H1 (cell line): ENCODE data around the gene TANC1. TPM values are rescaled to one million over a fixed set of nuclear protein-coding genes. Genes with fewer than 3 reads are reported as not detected.

ENCODE experiments used
- CTCF ChIA-PET: fragments of 300-600 bp; sonication (Branson Sonifier 250); formaldehyde crosslinking; loops from one replicate; lab custom pipeline; 2021; ENCODE audit not compliant: partially characterized antibody; lab: Charles Lee
- POLR2A ChIA-PET: fragments of 300-600 bp; sonication (Branson Sonifier 250); formaldehyde crosslinking; loops from one replicate; lab custom pipeline; 2021; ENCODE audit warnings: inconsistent platforms; ENCODE audit not compliant: partially characterized antibody; lab: Charles Lee
- DNase-seq, 2 experiments: peaks; one replicate each; pipeline versions ENCODE4 v3.0.0 to v3.0.0-alpha.2; 2010 to 2022; ENCODE audit warnings: low spot score in 2 of 2, low read depth in 1 of 2, mixed read lengths in 1 of 2
- FAIRE-seq: peaks from 2 replicates; lab custom pipeline; 2011; peaks lifted over from hg19 to GRCh38; lab: Jason Lieb, UNC
- H2AFZ ChIP-seq: 2 replicates; pipeline ENCODE4 v1.8.1; 2012; ENCODE audit warnings: low read length, inconsistent platforms
- H2AK5ac ChIP-seq: 2 replicates; pipeline ENCODE4 v1.6.1; 2013; ENCODE audit warnings: low read depth, low read length
- H2BK120ac ChIP-seq: replicated peaks from 2 replicates; pipeline ENCODE3; 2013; ENCODE audit warnings: low read depth, low read length, inconsistent platforms
- H2BK12ac ChIP-seq: 2 replicates; pipeline ENCODE4 v1.6.1; 2013; ENCODE audit warnings: low read depth, low read length
- H2BK15ac ChIP-seq: 2 replicates; pipeline ENCODE4 v1.6.1; 2013; ENCODE audit warnings: low read length
- H2BK20ac ChIP-seq: 2 replicates; pipeline ENCODE4 v1.6.1; 2013; ENCODE audit warnings: low read length
- H2BK5ac ChIP-seq: 2 replicates; pipeline ENCODE4 v1.6.1; 2013; ENCODE audit warnings: low read depth, low read length
- H3K14ac ChIP-seq: 2 replicates; pipeline ENCODE4 v1.6.1; 2013; ENCODE audit warnings: inconsistent platforms; ENCODE audit not compliant: insufficient read length
- H3K18ac ChIP-seq: 2 replicates; pipeline ENCODE4 v1.6.1; 2013; ENCODE audit warnings: low read length; ENCODE audit errors: extremely low read depth
- H3K23ac ChIP-seq: 2 replicates; pipeline ENCODE4 v1.6.1; 2013; ENCODE audit warnings: inconsistent platforms; ENCODE audit not compliant: insufficient read length
- H3K23me2 ChIP-seq: 2 replicates; pipeline ENCODE4 v1.6.1; 2013; ENCODE audit warnings: low read depth, low read length
- H3K27ac ChIP-seq: 2 replicates; pipeline ENCODE4 v1.6.1; 2011; ENCODE audit warnings: low read depth, low read length, inconsistent platforms
- H3K27me3 ChIP-seq, 4 experiments: replicated peaks in 1 of 4; 1 replicate in 1 of 4; 2 replicates in 3 of 4; pipeline versions ENCODE4 v1.6.1 to v1.8.1; 2011 to 2013; ENCODE audit warnings: low read length in 3 of 4, mild to moderate bottlenecking in 3 of 4, inconsistent platforms in 2 of 4, mixed read lengths in 2 of 4, moderate library complexity in 1 of 4; ENCODE audit not compliant: control insufficient read depth in 3 of 4, insufficient read depth in 3 of 4; ENCODE audit errors: extremely low read depth in 1 of 4
- H3K36me3 ChIP-seq, 4 experiments: 2 replicates each; pipeline versions ENCODE4 v1.6.1 to v1.8.1; 2011 to 2013; ENCODE audit warnings: mild to moderate bottlenecking in 4 of 4, low read length in 3 of 4, moderate library complexity in 2 of 4, control low read depth in 1 of 4, inconsistent platforms in 1 of 4; ENCODE audit not compliant: insufficient read depth in 4 of 4, control insufficient read depth in 2 of 4
- H3K4ac ChIP-seq: replicated peaks from 2 replicates; pipeline ENCODE3; 2013; ENCODE audit warnings: low read length, low read depth, mixed read lengths, inconsistent platforms; ENCODE audit not compliant: insufficient read length
- H3K4me1 ChIP-seq, 4 experiments: replicated peaks in 1 of 4; 1 replicate in 1 of 4; 2 replicates in 3 of 4; pipeline versions ENCODE4 v1.6.1 to v1.8.1; 2011 to 2013; ENCODE audit warnings: low read length in 3 of 4, inconsistent platforms in 2 of 4, mixed read lengths in 1 of 4; ENCODE audit not compliant: insufficient read depth in 4 of 4, control insufficient read depth in 3 of 4
- H3K4me2 ChIP-seq, 2 experiments: 2 replicates each; pipeline versions ENCODE4 v1.6.1 to v1.8.1; 2011 to 2013; ENCODE audit warnings: low read depth in 2 of 2, low read length in 2 of 2, control low read depth in 1 of 2, inconsistent platforms in 1 of 2, mild to moderate bottlenecking in 1 of 2; ENCODE audit not compliant: insufficient read depth in 1 of 2
- H3K4me3 ChIP-seq, 4 experiments: fragments of 200-600, 300-600 bp in 1 of 4; sonication (generic), shearing (Covaris generic), sonication (Bioruptor Twin) in 1 of 4; 2 replicates each; pipeline versions ENCODE4 v1.5.1 to v1.8.1; 2011 to 2016; ENCODE audit warnings: low read length in 4 of 4, low read depth in 3 of 4, control low read depth in 2 of 4, inconsistent platforms in 2 of 4, mild to moderate bottlenecking in 2 of 4, mixed read lengths in 1 of 4, moderate library complexity in 1 of 4; ENCODE audit not compliant: insufficient read depth in 2 of 4; ENCODE audit errors: extremely low read depth in 1 of 4
- H3K56ac ChIP-seq: replicated peaks from 2 replicates; pipeline ENCODE3; 2013; ENCODE audit warnings: low read depth, mild to moderate bottlenecking, mixed read lengths, low read length, inconsistent platforms; ENCODE audit not compliant: insufficient read length
- H3K79me1 ChIP-seq: 2 replicates; pipeline ENCODE4 v1.6.1; 2013; ENCODE audit warnings: low read depth, low read length, control low read depth
- H3K79me2 ChIP-seq, 2 experiments: 2 replicates each; pipeline versions ENCODE4 v1.6.1 to v1.8.1; 2012 to 2013; ENCODE audit warnings: low read length in 2 of 2, mild to moderate bottlenecking in 2 of 2, inconsistent platforms in 1 of 2; ENCODE audit not compliant: insufficient read depth in 2 of 2, control insufficient read depth in 1 of 2
- H3K9ac ChIP-seq, 4 experiments: replicated peaks in 1 of 4; 1 replicate in 1 of 4; 2 replicates in 3 of 4; pipeline versions ENCODE4 v1.6.1 to v1.8.1; 2011 to 2013; ENCODE audit warnings: low read depth in 3 of 4, low read length in 3 of 4, control low read depth in 2 of 4, mild to moderate bottlenecking in 2 of 4, moderate library complexity in 2 of 4, inconsistent platforms in 1 of 4; ENCODE audit errors: extremely low read depth in 1 of 4
- H3K9me3 ChIP-seq, 2 experiments: 2 replicates each; pipeline versions ENCODE4 v1.6.1 to v1.8.1; 2012 to 2013; ENCODE audit warnings: mild to moderate bottlenecking in 2 of 2, moderate library complexity in 2 of 2, control low read depth in 1 of 2, inconsistent platforms in 1 of 2, low read depth in 1 of 2, low read length in 1 of 2, mixed read lengths in 1 of 2; ENCODE audit not compliant: insufficient read depth in 2 of 2
- H4K20me1 ChIP-seq, 2 experiments: replicated peaks in 1 of 2; 2 replicates each; pipeline versions ENCODE3 to v1.8.1; 2011 to 2013; ENCODE audit warnings: inconsistent platforms in 2 of 2, low read length in 2 of 2, mild to moderate bottlenecking in 1 of 2; ENCODE audit not compliant: insufficient read depth in 2 of 2, control insufficient read depth in 1 of 2
- H4K5ac ChIP-seq: 2 replicates; pipeline ENCODE4 v1.6.1; 2013; ENCODE audit warnings: low read length, low read depth, mixed read lengths, inconsistent platforms; ENCODE audit not compliant: insufficient read length
- H4K8ac ChIP-seq: 2 replicates; pipeline ENCODE4 v1.8.0; 2013; ENCODE audit warnings: mild to moderate bottlenecking, moderate library complexity, low read length, inconsistent platforms; ENCODE audit not compliant: insufficient read depth; ENCODE audit errors: extremely low read depth
- H4K91ac ChIP-seq: replicated peaks from 2 replicates; pipeline ENCODE3; 2013; ENCODE audit warnings: low read length, mixed read lengths, inconsistent platforms; ENCODE audit not compliant: insufficient read length
- ASH2L ChIP-seq: fragments of 200-600, 300-600 bp; sonication (generic); IDR thresholded peaks from one replicate; pipeline ENCODE4 v1.7.1; 2017; ENCODE audit warnings: low read length
- CBX8 ChIP-seq: fragments of 300-800, 300-1000 bp; sonication (generic); IDR thresholded peaks from 2 replicates; pipeline ENCODE4 v1.7.1; 2016; ENCODE audit warnings: low read depth, low read length, borderline replicate concordance
- CEBPB ChIP-seq: IDR thresholded peaks from 2 replicates; pipeline ENCODE4 v1.6.1; 2012; ENCODE audit warnings: low read depth, low read length
- HDAC2 ChIP-seq, 2 experiments: fragments of 300-600 bp in 1 of 2; sonication (generic) in 1 of 2; IDR thresholded peaks; 2 replicates each; pipeline ENCODE4 v1.6.1; 2011 to 2012; ENCODE audit warnings: low read depth in 2 of 2, low read length in 2 of 2, mild to moderate bottlenecking in 2 of 2, moderate library complexity in 2 of 2, borderline replicate concordance in 1 of 2, inconsistent platforms in 1 of 2
- JUN ChIP-seq: IDR thresholded peaks from 2 replicates; pipeline ENCODE4 v1.6.1; 2011; ENCODE audit warnings: low read depth, mild to moderate bottlenecking, improper control_type of control experiment, low read length
- JUND ChIP-seq: IDR thresholded peaks from 2 replicates; pipeline ENCODE4 v1.6.1; 2011; ENCODE audit warnings: mild to moderate bottlenecking, improper control_type of control experiment, low read length
- POLR2AphosphoS5 ChIP-seq: IDR thresholded peaks from 2 replicates; pipeline ENCODE4 v1.6.1; 2011; ENCODE audit warnings: low read depth, low read length
- POU5F1 ChIP-seq: IDR thresholded peaks from 2 replicates; pipeline ENCODE4 v1.6.1; 2011; ENCODE audit warnings: low read depth, mild to moderate bottlenecking, low read length, moderate library complexity
- RAD21 ChIP-seq, 2 experiments: IDR thresholded peaks in 1 of 2; conservative IDR thresholded peaks in 1 of 2; 2 replicates each; pipeline ENCODE4 v1.6.1; 2011; ENCODE audit warnings: low read depth in 2 of 2, low read length in 2 of 2, improper control_type of control experiment in 1 of 2, inconsistent platforms in 1 of 2, mild to moderate bottlenecking in 1 of 2, moderate library complexity in 1 of 2
- RXRA ChIP-seq: IDR thresholded peaks from 2 replicates; pipeline ENCODE4 v1.6.1; 2011; ENCODE audit warnings: low read depth, mild to moderate bottlenecking, low read length, moderate library complexity; ENCODE audit not compliant: insufficient read depth
- SIX5 ChIP-seq: IDR thresholded peaks from 2 replicates; pipeline ENCODE4 v1.6.1; 2011; ENCODE audit warnings: mild to moderate bottlenecking, low read depth, low read length
- whole genome bisulfite sequencing, 2 experiments: shearing (Covaris generic) in 1 of 2; methylation state at CpG; one replicate each; pipeline versions ENCODE4 v1.1.6 to v1.1.7; 2013 to 2015; ENCODE audit warnings: low lambda C conversion rate in 2 of 2, mixed read lengths in 2 of 2, inconsistent platforms in 1 of 2, low coverage in 1 of 2, missing lambda C conversion rate in 1 of 2; ENCODE audit not compliant: insufficient replicate concordance in 2 of 2, insufficient coverage in 1 of 2, insufficient read length in 1 of 2; ENCODE audit errors: extremely low coverage in 1 of 2, missing lambda C conversion rate in 1 of 2; 5-methylcytosine and 5-hydroxymethylcytosine counted together
- polyA plus RNA-seq, 7 experiments: library from polyadenylated mRNA; depleted of rRNA in 3 of 7; stranded (reverse) in 5 of 7; unstranded in 2 of 7; fragments of >200 nt in 5 of 7; fragments of 200-250 nt in 2 of 7; gene quantifications; 1 replicate in 5 of 7; 2 replicates in 1 of 7; 4 replicates in 1 of 7; pipeline versions ENCODE4 v1.2.1 to v1.2.3, GENCODE V29; 2011 to 2013; ENCODE audit warnings: missing spikeins in 2 of 7, mixed read lengths in 2 of 7
- total RNA-seq: library from RNA; stranded (reverse); fragmentation: NEBNext Ultra II Directional; extraction: Animal tissue kit (Norgen Biotek cat#: 25700); gene quantifications from 2 replicates; pipeline ENCODE4 v1.2.1, GENCODE V29; 2021
- TF ChIP-seq, protein P1 (sequence below): IDR thresholded peaks from 2 replicates; pipeline ENCODE4 v1.6.1; 2012; ENCODE audit warnings: low read length, inconsistent platforms

Gene TANC1
- total and polyA plus RNA-seq, 2 of the 8 experiments (the other 6 are each of a cell fraction or from before 2014, with no cell fraction given), result 4.1 to 7.6 TPM

DNA sequence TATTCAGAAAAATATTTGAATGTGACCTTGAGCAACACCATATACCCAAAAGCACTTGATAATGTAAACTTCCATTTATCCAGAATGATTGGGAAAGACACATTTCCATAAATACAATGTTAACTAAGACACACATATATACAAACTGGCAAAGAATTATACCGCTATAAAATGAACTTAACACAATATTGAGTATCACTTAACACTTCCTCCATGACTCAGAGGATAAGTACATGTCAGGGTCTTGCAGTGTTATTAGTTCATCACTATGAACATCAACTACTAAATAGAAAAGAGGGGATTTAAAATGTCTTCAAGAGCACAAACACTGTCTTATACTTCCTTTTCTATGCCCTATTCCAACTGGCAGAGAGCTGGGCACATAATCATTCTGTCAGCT lies 299.5 kb downstream of the TANC1 start:
- ChIA-PET CTCF (interaction anchor here (0.6 kb wide), 1 partner anchor 143 kb away, joined by 3 read pairs; no protein-coding TSS in a partner anchor), POLR2A (no interaction called here)
- H3K9me3 ChIP-seq, result no peaks in the 10 kb centered on the region
- no peak overlapping the region for H2BK5ac ChIP-seq
- H3K14ac ChIP-seq, result no peak overlapping the region
- 100% methylated on average over 1 of the region's 1 CpG; no CpG with 5 or more reads in 1 of the 2 experiments for WGBS, 2 experiments
- no peak overlapping the region for H2AK5ac ChIP-seq
- no peak overlapping the region for H4K91ac ChIP-seq
- H3K79me1 ChIP-seq, result no peaks in the 10 kb centered on the region
- H4K20me1 ChIP-seq, result no peaks in the 10 kb centered on the region
- no peaks in the 10 kb centered on the region for H3K4me1 ChIP-seq
- H3K4me3 ChIP-seq, result no peak overlapping the region
- H2AFZ ChIP-seq, result no peak overlapping the region
- no peak overlapping the region for H4K8ac ChIP-seq
- H3K36me3 ChIP-seq, result peaks cover 0 to 4% (median 0%) of the 10 kb centered on the region in 4 experiments; a peak in 2 of 8 replicates
- H3K56ac ChIP-seq, result no peak overlapping the region
- no peak overlapping the region for H3K27ac ChIP-seq
- no peak overlapping the region for H3K4me2 ChIP-seq
- H2BK120ac ChIP-seq, result no peak overlapping the region
- H3K79me2 ChIP-seq, result no peaks in the 10 kb centered on the region
- H3K4ac ChIP-seq, result no peak overlapping the region
- no peaks in the 10 kb centered on the region; the same call in 1 of the 2 replicates for H3K23me2 ChIP-seq
- H3K18ac ChIP-seq, result no peak overlapping the region
- H3K23ac ChIP-seq, result no peak overlapping the region
- H4K5ac ChIP-seq, result no peak overlapping the region
- FAIRE-seq, result no peak
- no peak overlapping the region for H3K9ac ChIP-seq
- no peak overlapping the region for H2BK20ac ChIP-seq
- H2BK15ac ChIP-seq, result no peak overlapping the region
- DNase-seq, result no peak
- no peak overlapping the region for H2BK12ac ChIP-seq
- TF ChIP-seq RAD21 (IDR thresholded peaks at IDR 0.05 in 1 of 2, conservative IDR thresholded peaks at IDR 0.05 in 1 of 2; ENCODE audit: low read depth in 2 of 2, low read length in 2 of 2) (no peak), POLR2AphosphoS5 (no peak), POU5F1 (no peak), JUND (no peak), SIX5 (no peak), ASH2L (no peak), CEBPB (no peak), HDAC2 (IDR thresholded peaks at IDR 0.05; ENCODE audit: borderline replicate concordance in 1 of 2, low read depth in 2 of 2, low read length in 2 of 2) (no peak), JUN (no peak), RXRA (no peak), CBX8 (no peak)
- TF ChIP-seq, protein P1, sequence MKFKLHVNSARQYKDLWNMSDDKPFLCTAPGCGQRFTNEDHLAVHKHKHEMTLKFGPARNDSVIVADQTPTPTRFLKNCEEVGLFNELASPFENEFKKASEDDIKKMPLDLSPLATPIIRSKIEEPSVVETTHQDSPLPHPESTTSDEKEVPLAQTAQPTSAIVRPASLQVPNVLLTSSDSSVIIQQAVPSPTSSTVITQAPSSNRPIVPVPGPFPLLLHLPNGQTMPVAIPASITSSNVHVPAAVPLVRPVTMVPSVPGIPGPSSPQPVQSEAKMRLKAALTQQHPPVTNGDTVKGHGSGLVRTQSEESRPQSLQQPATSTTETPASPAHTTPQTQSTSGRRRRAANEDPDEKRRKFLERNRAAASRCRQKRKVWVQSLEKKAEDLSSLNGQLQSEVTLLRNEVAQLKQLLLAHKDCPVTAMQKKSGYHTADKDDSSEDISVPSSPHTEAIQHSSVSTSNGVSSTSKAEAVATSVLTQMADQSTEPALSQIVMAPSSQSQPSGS, result no peak
- H3K27me3 ChIP-seq, result no peaks in the 10 kb centered on the region
